Type B pancreatic cell (in vitro differentiated cells): ENCODE data around the gene CREB5. TPM values are rescaled to one million over a fixed set of nuclear protein-coding genes. Genes with fewer than 3 reads are reported as not detected.

Experiments
- DNase-seq: peaks from one replicate; pipeline ENCODE4 v3.0.0; 2021; ENCODE audit warnings: mixed read lengths; ENCODE audit not compliant: unreplicated experiment; ENCODE audit errors: extremely low spot score
- H3K27ac Mint-ChIP-seq: 2 replicates; pipeline ENCODE4 v1.8.0; 2021; ENCODE audit warnings: mild to moderate bottlenecking, mixed read lengths
- H3K27me3 Mint-ChIP-seq: 2 replicates; pipeline ENCODE4 v1.8.0; 2021; ENCODE audit warnings: mixed read lengths
- H3K36me3 Mint-ChIP-seq: 2 replicates; pipeline ENCODE4 v1.8.0; 2021; ENCODE audit warnings: mixed read lengths
- H3K4me1 Mint-ChIP-seq: one replicate; pipeline ENCODE4 v1.8.0; 2021; ENCODE audit warnings: mixed read lengths; ENCODE audit not compliant: unreplicated experiment
- H3K4me3 Mint-ChIP-seq: 2 replicates; pipeline ENCODE4 v1.8.0; 2021; ENCODE audit warnings: mild to moderate bottlenecking, mixed read lengths
- H3K9me3 Mint-ChIP-seq: 2 replicates; pipeline ENCODE4 v1.8.0; 2021; ENCODE audit warnings: mixed read lengths
- total RNA-seq: library from RNA; stranded (reverse); gene quantifications from 2 replicates; pipeline ENCODE4 v1.2.1, GENCODE V29; 2021; ENCODE audit warnings: low replicate concordance
- TF ChIP-seq, protein P1 (sequence below): fragments of 200-600 bp; sonication (generic); conservative IDR thresholded peaks from 2 replicates; pipeline ENCODE4 v1.5.0; 2021; ENCODE audit warnings: antibody characterized with exemption, mild to moderate bottlenecking

Gene CREB5
- total RNA-seq, 1 donor from 2014 or later, result 31.0 TPM

DNA sequence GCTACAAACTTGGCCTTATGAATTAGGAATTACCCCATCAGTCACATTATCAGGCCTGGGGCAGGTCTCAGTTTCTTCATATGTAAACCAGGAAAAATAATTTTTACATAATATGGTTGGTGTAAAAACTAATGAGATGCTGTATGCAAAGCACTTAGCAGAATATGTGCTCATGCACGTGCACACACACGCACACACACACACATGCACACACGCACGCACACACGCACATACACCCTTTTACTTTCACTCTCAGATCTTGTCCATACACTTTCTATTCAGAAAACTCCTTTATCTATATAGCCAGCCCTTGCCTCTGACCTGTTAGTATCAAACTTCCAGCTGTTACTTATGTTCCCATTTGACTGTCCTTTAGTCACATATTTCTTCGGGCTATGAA is 92.7 kb downstream of the CREB5 start:
- TF ChIP-seq, protein P1, sequence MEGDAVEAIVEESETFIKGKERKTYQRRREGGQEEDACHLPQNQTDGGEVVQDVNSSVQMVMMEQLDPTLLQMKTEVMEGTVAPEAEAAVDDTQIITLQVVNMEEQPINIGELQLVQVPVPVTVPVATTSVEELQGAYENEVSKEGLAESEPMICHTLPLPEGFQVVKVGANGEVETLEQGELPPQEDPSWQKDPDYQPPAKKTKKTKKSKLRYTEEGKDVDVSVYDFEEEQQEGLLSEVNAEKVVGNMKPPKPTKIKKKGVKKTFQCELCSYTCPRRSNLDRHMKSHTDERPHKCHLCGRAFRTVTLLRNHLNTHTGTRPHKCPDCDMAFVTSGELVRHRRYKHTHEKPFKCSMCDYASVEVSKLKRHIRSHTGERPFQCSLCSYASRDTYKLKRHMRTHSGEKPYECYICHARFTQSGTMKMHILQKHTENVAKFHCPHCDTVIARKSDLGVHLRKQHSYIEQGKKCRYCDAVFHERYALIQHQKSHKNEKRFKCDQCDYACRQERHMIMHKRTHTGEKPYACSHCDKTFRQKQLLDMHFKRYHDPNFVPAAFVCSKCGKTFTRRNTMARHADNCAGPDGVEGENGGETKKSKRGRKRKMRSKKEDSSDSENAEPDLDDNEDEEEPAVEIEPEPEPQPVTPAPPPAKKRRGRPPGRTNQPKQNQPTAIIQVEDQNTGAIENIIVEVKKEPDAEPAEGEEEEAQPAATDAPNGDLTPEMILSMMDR, result no peak
- Mint-ChIP-seq H3K4me1 (peaks cover 7% of the 10 kb centered on the region), H3K4me3 (no peak overlapping the region), H3K27me3 (no peaks in the 10 kb centered on the region), H3K36me3 (no peaks in the 10 kb centered on the region), H3K27ac (no peak overlapping the region), H3K9me3 (no peaks in the 10 kb centered on the region)
- no peak for DNase-seq

DNA sequence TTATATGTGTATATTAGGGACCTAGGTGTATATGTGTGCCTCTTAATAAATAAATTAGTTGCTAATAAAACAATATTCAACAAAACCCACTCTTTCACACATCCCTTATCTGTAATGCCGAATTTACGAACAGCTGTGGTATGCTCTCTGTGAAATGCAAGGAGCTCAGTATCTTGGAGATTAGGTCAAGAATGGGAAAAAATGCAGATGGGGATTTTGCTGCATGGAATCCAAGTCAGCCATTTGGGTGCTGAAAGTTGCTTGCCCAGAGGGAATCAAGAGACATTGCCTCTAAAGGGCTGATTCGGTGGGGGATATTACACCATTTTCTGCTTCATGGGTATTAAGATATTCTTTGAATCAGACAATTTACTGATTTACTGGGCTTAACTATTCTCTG is 93.5 kb downstream of the CREB5 start:
- H3K27ac Mint-ChIP-seq, result no peak overlapping the region
- peaks cover under 1% of the 10 kb centered on the region for H3K36me3 Mint-ChIP-seq
- DNase-seq, result no peak
- H3K4me3 Mint-ChIP-seq, result no peak overlapping the region
- H3K4me1 Mint-ChIP-seq, result peaks cover 7% of the 10 kb centered on the region
- TF ChIP-seq, protein P1, result no peak
- H3K9me3 Mint-ChIP-seq, result no peaks in the 10 kb centered on the region
- H3K27me3 Mint-ChIP-seq, result peaks cover under 1% of the 10 kb centered on the region

DNA sequence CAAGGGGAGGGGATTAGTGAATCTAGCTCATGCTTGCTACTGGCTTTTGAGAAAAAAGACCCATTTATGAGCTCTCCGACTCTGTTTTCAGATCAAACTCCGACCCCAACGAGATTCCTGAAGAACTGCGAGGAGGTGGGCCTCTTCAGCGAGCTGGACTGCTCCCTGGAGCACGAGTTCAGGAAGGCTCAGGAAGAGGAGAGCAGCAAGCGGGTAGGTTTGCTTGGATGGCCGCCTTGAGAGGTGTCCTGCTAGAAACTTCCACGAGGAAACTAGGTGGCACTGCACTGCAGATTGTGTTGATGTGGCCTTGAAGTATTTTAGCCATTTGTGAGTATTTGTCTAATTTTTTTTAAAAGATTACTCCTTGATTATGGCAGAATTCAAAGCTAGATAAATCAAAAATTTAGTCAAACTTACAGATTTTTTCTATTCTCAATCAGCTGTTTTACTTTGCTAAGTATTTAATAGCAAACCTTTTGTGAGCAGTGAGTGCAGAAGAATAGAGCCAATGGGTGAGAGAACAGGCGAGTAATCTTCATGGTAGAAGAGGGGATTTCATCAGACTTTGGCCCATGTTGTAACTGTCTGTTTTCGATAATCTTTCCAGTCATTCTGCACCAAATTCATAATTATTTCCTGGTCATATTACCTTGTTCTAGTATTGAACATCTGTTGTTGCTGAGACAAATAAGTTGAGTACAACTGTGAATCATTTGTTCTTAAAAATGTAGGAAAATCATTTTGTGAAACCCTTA is 95.4 kb downstream of the CREB5 start:
- peaks cover 16% of the 10 kb centered on the region for H3K4me1 Mint-ChIP-seq
- no peak overlapping the region for H3K4me3 Mint-ChIP-seq
- H3K27ac Mint-ChIP-seq, result no peak overlapping the region
- TF ChIP-seq, protein P1, result no peak
- H3K36me3 Mint-ChIP-seq, result peaks cover 4% of the 10 kb centered on the region
- no peak for DNase-seq
- peaks cover 12% of the 10 kb centered on the region for H3K27me3 Mint-ChIP-seq
- H3K9me3 Mint-ChIP-seq, result no peaks in the 10 kb centered on the region

DNA sequence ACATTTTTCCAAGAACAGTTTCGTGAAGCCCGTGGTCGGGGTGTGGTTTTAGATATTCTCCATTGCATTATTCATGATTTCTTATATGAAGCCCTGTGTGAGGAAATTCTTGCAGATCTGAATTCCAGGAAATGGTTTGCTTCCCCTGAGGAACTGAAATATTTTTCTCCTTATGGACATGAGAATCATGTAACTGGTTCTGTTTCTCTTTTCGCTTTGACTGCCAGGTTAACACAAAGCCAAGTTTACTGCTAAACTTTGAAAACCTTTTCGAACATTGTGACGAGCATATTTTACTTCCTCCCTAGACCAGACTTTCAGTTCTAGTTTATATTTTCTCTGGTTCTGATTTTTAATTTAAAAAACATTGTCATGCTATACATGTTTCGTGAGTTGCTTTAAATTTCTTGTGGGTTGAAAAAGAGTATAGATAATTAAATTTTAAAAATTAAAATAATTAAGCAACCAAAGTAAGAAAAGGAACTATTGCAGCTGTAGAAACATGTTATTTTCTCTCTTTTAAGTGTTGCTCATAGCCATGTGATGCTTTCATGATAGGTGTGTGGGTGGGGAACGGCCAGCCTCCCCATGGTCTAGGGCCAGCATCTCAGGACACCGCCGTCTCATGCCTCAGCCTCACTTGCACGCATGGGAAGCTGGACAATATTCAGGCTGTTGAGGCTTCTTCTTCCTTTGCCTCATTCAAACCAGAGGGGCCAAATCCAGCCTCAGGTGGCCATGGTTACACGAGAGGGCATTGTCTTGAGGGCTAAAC is 97.1 kb downstream of the CREB5 start:
- DNase-seq, result no peak
- H3K9me3 Mint-ChIP-seq, result no peaks in the 10 kb centered on the region
- no peak overlapping the region for H3K4me3 Mint-ChIP-seq
- no peak overlapping the region for H3K27ac Mint-ChIP-seq
- peaks cover 4% of the 10 kb centered on the region for H3K36me3 Mint-ChIP-seq
- TF ChIP-seq, protein P1, result no peak
- H3K4me1 Mint-ChIP-seq, result peaks cover 20% of the 10 kb centered on the region
- H3K27me3 Mint-ChIP-seq, result peaks cover 15% of the 10 kb centered on the region

DNA sequence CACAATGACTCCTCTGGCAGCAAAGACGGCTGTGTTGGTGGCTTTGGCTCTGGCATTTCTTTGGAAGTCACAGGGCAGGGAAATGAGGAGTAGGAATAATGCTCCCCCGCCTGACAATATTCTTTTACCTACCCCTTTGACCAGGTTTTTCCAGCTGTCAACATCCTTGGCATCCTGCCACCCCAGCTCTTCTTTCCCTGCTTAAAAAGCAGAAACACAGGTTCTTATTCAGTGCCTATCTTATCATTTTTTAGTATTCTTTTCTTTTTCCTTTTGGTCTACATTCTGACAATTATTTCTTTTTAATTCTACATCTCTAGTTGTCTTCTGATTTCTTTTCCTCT is 97.7 kb downstream of the CREB5 start:
- no peak overlapping the region for H3K4me3 Mint-ChIP-seq
- TF ChIP-seq, protein P1, result no peak

More for the DNA sequence above, 97.7 kb downstream of the CREB5 start:
- Mint-ChIP-seq H3K4me1 (peaks cover 20% of the 10 kb centered on the region), H3K27me3 (peaks cover 15% of the 10 kb centered on the region), H3K36me3 (peaks cover 4% of the 10 kb centered on the region), H3K27ac (no peak overlapping the region), H3K9me3 (no peaks in the 10 kb centered on the region)
- DNase-seq, result no peak
